GM13976 (cell line): Measurements from ENCODE around the gene URGCP.
"Not testable (repeated sequence)": the region's sequence is repeated elsewhere in the genome, so short reads cannot be mapped to it uniquely, and the experiment has no call there.

Experiments used
- DNase-seq: peaks from one replicate; pipeline ENCODE4 v3.0.0; 2012; ENCODE audit warnings: low spot score
- CTCF ChIP-seq: IDR thresholded peaks from 2 replicates; pipeline ENCODE4 v1.5.1; 2012; ENCODE audit warnings: borderline replicate concordance, mild to moderate bottlenecking; ENCODE audit not compliant: insufficient read depth; ENCODE audit errors: extremely low read depth, missing control alignments, control extremely low read depth
- in situ Hi-C: fragments of 300-500 bp; cut with MboI; formaldehyde crosslinking; loops from one replicate; pipeline ENCODE4 v1.12.0; 2022; ENCODE audit warnings: low sequenced_read_pairs, mixed read lengths, inconsistent platforms; ENCODE audit not compliant: unreplicated experiment

URGCP gene

GRCh38 chr7:43902542-43903054 lies 3.8 kb downstream of the URGCP start:
- DNase-seq: no peak
- TF ChIP-seq CTCF: no peak
- in situ Hi-C loops: no loop called here

GRCh38 chr7:43898571-43898970 lies 7.8 kb downstream of the URGCP start:
- in situ Hi-C loops, DNase-seq: not testable (repeated sequence)

GRCh38 chr7:43895847-43896415 lies 10.5 kb downstream of the URGCP start:
- in situ Hi-C loops: no loop called here
- TF ChIP-seq CTCF: no peak
- DNase-seq: no peak

- TF ChIP-seq CTCF: no peak
- DNase-seq: no peak
- in situ Hi-C loops: no loop called here
Observed at GRCh38 chr7:43891069-43891955, 15.1 kb downstream of the URGCP start.

- in situ Hi-C loops: no loop called here
- no peak for TF ChIP-seq CTCF
- no peak for DNase-seq
Observed at GRCh38 chr7:43890468-43890867, 15.9 kb downstream of the URGCP start.

- in situ Hi-C loops: no loop called here
- DNase-seq: no peak
- no peak for TF ChIP-seq CTCF
Observed at GRCh38 chr7:43888993-43889945, 17.1 kb downstream of the URGCP start.
